RWPE2 (cell line): ENCODE results near the gene SHISA9.

ENCODE experiments used
- ATAC-seq: fragments of 200-7000 bp; cut with Tn5 transposase; 3 replicates; pipeline ENCODE4 v1.9.1; 2021; ENCODE audit warnings: low read depth
- DNase-seq: peaks from one replicate; pipeline ENCODE4 v3.0.0-alpha.2; 2020; ENCODE audit warnings: low spot score
- H3K27ac ChIP-seq: fragments of 450-650 bp; 2 replicates; pipeline ENCODE4 v1.5.1; 2017; ENCODE audit warnings: mild to moderate bottlenecking; ENCODE audit not compliant: poor library complexity, severe bottlenecking
- H3K27me3 ChIP-seq: fragments of 250-450 bp; sonication (Bioruptor Pico); 2 replicates; pipeline ENCODE4 v1.5.1; 2021; ENCODE audit warnings: mild to moderate bottlenecking, moderate library complexity; ENCODE audit not compliant: insufficient read depth, poor library complexity, severe bottlenecking
- H3K36me3 ChIP-seq: fragments of 250-450 bp; sonication (Bioruptor Pico); 2 replicates; pipeline ENCODE4 v1.5.1; 2020; ENCODE audit warnings: low read depth, mild to moderate bottlenecking, moderate library complexity
- H3K4me1 ChIP-seq: fragments of 250-450 bp; sonication (Bioruptor Pico); 2 replicates; pipeline ENCODE4 v1.5.1; 2021; ENCODE audit warnings: mild to moderate bottlenecking, moderate library complexity; ENCODE audit not compliant: insufficient read depth, poor library complexity, severe bottlenecking
- H3K4me3 ChIP-seq: fragments of 250-450 bp; sonication (Bioruptor Pico); 2 replicates; pipeline ENCODE4 v1.5.1; 2021; ENCODE audit warnings: mild to moderate bottlenecking, moderate library complexity; ENCODE audit not compliant: severe bottlenecking
- H3K9me3 ChIP-seq: fragments of 250-450 bp; sonication (Bioruptor Pico); 2 replicates; pipeline ENCODE4 v1.5.1; 2021; ENCODE audit warnings: mild to moderate bottlenecking, moderate library complexity; ENCODE audit not compliant: severe bottlenecking
- TF ChIP-seq, protein P1 (sequence below): fragments of 450-650 bp; IDR thresholded peaks from one replicate; pipeline ENCODE4 v1.5.1; 2017; ENCODE audit warnings: mild to moderate bottlenecking, moderate library complexity; ENCODE audit not compliant: poor library complexity, severe bottlenecking

Gene SHISA9

DNA sequence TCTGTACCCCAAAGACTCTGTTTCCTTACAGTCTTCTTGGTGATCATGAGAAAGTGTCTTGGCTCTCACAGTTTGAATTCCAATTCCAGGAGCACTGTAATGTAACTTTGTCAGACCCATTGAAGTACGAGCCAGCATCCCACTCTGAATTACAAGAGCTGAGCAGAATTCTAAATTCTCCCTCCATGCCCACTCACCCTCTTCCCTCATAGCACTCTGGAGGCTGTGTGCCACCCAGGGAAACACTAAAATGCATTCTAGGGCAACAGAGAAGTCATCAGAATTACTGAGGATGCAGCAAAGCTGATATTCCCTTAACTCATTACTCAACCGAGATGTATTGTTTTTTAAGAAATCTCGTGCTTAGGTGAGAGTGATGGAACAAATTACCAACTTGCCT, 154.1 kb downstream of the SHISA9 start:
- TF ChIP-seq, protein P1, sequence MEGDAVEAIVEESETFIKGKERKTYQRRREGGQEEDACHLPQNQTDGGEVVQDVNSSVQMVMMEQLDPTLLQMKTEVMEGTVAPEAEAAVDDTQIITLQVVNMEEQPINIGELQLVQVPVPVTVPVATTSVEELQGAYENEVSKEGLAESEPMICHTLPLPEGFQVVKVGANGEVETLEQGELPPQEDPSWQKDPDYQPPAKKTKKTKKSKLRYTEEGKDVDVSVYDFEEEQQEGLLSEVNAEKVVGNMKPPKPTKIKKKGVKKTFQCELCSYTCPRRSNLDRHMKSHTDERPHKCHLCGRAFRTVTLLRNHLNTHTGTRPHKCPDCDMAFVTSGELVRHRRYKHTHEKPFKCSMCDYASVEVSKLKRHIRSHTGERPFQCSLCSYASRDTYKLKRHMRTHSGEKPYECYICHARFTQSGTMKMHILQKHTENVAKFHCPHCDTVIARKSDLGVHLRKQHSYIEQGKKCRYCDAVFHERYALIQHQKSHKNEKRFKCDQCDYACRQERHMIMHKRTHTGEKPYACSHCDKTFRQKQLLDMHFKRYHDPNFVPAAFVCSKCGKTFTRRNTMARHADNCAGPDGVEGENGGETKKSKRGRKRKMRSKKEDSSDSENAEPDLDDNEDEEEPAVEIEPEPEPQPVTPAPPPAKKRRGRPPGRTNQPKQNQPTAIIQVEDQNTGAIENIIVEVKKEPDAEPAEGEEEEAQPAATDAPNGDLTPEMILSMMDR, result no peak
- Histone ChIP-seq H3K9me3 (peaks cover 4% of the 10 kb centered on the region), H3K27me3 (no peaks in the 10 kb centered on the region), H3K4me1 (no peaks in the 10 kb centered on the region), H3K4me3 (no peak overlapping the region), H3K27ac (no peak overlapping the region), H3K36me3 (no peaks in the 10 kb centered on the region)
- DNase-seq (no peak), ATAC-seq (no peak)

DNA sequence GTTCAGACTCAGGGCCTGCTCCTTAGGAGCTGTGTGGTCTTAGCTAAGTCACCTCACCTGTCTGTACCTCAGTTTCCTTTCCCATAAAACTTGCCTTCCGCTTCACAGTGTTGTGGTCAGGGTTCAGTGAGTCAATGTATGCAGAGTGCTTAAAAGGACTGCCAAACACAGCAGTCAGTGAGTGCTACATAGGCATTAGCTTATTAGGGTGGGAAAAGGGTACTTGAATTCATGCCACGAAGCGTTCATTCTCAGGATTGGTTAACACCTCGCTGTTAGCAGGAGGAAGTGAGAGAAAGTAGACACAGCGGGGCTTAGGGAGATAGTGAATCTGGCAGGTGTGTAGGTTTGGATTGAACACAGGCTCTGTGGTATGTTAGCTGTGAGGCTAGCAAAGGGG, 155.2 kb downstream of the SHISA9 start:
- Histone ChIP-seq H3K4me1 (no peaks in the 10 kb centered on the region), H3K27me3 (no peaks in the 10 kb centered on the region), H3K27ac (no peak overlapping the region), H3K36me3 (no peaks in the 10 kb centered on the region), H3K4me3 (no peak overlapping the region), H3K9me3 (peaks cover 4% of the 10 kb centered on the region)
- TF ChIP-seq, protein P1, result no peak
- no peak for DNase-seq
- ATAC-seq, result no peak

DNA sequence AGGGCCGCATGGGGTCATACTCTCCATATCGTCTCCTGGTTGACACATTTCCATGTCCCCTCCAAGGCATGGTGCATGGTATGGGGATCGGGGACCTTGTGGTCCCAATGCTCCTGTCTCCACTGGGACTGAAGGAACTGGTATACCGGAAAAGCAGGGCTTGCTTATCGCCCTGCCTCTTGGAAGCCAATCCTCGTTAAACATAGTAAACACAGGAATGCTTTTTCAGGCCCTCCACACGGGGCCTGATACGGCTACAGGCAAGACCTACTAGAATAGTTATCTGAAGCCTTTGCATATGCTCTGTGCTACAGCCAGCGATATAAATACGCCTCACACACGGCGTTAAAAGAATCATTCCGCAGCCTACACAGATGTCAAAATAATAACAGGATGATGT, 159.5 kb downstream of the SHISA9 start:
- DNase-seq, result no peak
- Histone ChIP-seq H3K36me3 (no peaks in the 10 kb centered on the region), H3K27me3 (no peaks in the 10 kb centered on the region), H3K9me3 (peaks cover 4% of the 10 kb centered on the region), H3K27ac (no peak overlapping the region), H3K4me3 (no peak overlapping the region), H3K4me1 (no peaks in the 10 kb centered on the region)
- ATAC-seq, result no peak
- TF ChIP-seq, protein P1, result no peak

DNA sequence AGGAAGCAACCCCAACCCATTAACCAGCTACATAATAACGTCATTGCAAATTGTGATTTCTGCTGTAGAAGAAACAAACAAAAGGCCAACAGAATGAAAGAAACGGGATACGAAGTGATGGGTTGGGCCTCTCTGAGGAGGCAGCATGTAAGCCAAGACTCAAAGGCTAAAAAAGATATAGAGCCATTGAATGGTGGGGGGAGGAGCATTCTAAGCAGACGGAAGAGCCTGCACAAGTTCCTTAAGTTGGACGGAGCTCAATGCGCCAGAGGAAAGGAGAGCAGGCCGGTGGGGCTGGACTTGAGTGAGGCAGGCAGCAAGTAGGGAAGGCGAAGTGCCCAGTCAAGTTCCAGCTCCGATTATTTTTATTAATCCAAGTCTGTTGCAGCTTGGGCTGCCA, 160.3 kb downstream of the SHISA9 start:
- Histone ChIP-seq H3K36me3 (no peaks in the 10 kb centered on the region), H3K4me3 (no peak overlapping the region), H3K27ac (no peak overlapping the region), H3K4me1 (no peaks in the 10 kb centered on the region), H3K9me3 (peaks cover 4% of the 10 kb centered on the region), H3K27me3 (no peaks in the 10 kb centered on the region)
- no peak for DNase-seq
- TF ChIP-seq, protein P1, result no peak
- ATAC-seq, result no peak

DNA sequence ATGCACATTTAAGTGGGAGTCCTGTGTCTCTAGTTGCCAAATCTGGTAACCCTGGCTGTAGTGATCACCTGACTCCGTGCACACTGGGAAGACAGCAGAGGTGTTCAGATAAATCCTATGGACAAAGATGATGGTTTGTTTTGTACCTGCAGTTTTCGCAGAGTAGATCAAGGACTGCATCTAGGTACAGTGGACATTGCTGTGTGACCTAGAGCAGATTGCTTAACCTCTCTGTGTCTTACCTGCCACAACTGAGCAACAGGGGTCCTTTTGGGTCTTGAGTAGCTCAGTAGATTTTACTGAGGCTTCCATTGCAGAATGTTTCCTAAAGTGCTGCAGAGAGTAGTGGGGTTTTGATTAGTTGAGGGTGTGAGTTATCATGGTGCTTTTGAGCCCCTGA, 160.8 kb downstream of the SHISA9 start:
- Histone ChIP-seq H3K27me3 (no peaks in the 10 kb centered on the region), H3K27ac (no peak overlapping the region), H3K4me1 (no peaks in the 10 kb centered on the region), H3K4me3 (no peak overlapping the region), H3K9me3 (peaks cover 4% of the 10 kb centered on the region), H3K36me3 (no peaks in the 10 kb centered on the region)
- TF ChIP-seq, protein P1, result no peak
- ATAC-seq, result no peak
- DNase-seq, result no peak
